Upper lobe of left lung (tissue), 6 donors: Measurements from ENCODE around the gene TARM1. TPM values are rescaled to one million over a fixed set of nuclear protein-coding genes. Genes with fewer than 3 reads are reported as not detected.

Experiments used
- ATAC-seq, 2 donors: fragments of 200-7000 bp; cut with Tn5 transposase; one replicate each; pipeline ENCODE4 v1.9.1; 2022; ENCODE audit warnings: mild to moderate bottlenecking in 2 of 2, moderate library complexity in 2 of 2; ENCODE audit not compliant: low FRiP score in 2 of 2
- DNase-seq, 2 donors: peaks; one replicate each; pipeline ENCODE4 v3.0.0-alpha.2; 2019 to 2020
- H3K27ac ChIP-seq, 4 donors: fragments of 200-600 bp; sonication (generic); one replicate each; pipeline ENCODE4 v1.5.1; 2016 to 2019
- H3K27me3 ChIP-seq, 4 donors: fragments of 200-600 bp; sonication (generic); one replicate each; pipeline ENCODE4 v1.5.1; 2017 to 2019
- H3K36me3 ChIP-seq, 4 donors: fragments of 200-600 bp; sonication (generic); one replicate each; pipeline ENCODE4 v1.5.1; 2016 to 2019
- H3K4me1 ChIP-seq, 4 donors: fragments of 200-600 bp; sonication (generic); one replicate each; pipeline ENCODE4 v1.5.1; 2018 to 2019
- H3K4me3 ChIP-seq, 4 donors: fragments of 200-600 bp; sonication (generic); one replicate each; pipeline ENCODE4 v1.5.1; 2017 to 2019; ENCODE audit warnings: mild to moderate bottlenecking in 2 of 4, moderate library complexity in 1 of 4
- H3K9me3 ChIP-seq, 4 donors: fragments of 200-600 bp; sonication (generic); one replicate each; pipeline ENCODE4 v1.5.1; 2018 to 2019
- CTCF ChIP-seq, 6 experiments: fragments of 450-650 bp in 4 of 6; fragments of 200-600 bp in 2 of 6; sonication (generic) in 2 of 6; IDR thresholded peaks; one replicate each; pipeline ENCODE4 v1.5.1; 2016 to 2019; ENCODE audit warnings: antibody characterized with exemption in 6 of 6
- EP300 ChIP-seq, 4 donors: sonication (generic); formaldehyde crosslinking; IDR thresholded peaks; one replicate each; pipeline ENCODE4 v1.5.1; 2017; ENCODE audit warnings: antibody characterized with exemption in 4 of 4, control low read depth in 2 of 4
- POLR2A ChIP-seq, 4 donors: fragments of 450-650 bp; IDR thresholded peaks; one replicate each; pipeline ENCODE4 v1.5.1; 2016 to 2017; ENCODE audit warnings: antibody characterized with exemption in 4 of 4, mild to moderate bottlenecking in 2 of 4
- POLR2AphosphoS5 ChIP-seq, 2 donors: sonication (generic); formaldehyde crosslinking; IDR thresholded peaks; one replicate each; pipeline ENCODE4 v1.5.1; 2017; ENCODE audit warnings: antibody characterized with exemption in 2 of 2
- WGBS, 2 donors: methylation state at CpG; one replicate each; pipeline ENCODE4 v1.1.5; 2017 to 2018; 5-methylcytosine and 5-hydroxymethylcytosine counted together
- total RNA-seq, 6 donors: library from RNA; depleted of rRNA in 4 of 6; stranded (reverse); fragments of >200 nt in 4 of 6; gene quantifications; one replicate each; pipeline versions ENCODE4 v1.1.0 to v1.2.1, GENCODE V29; 2016 to 2021
- donor health status: DM: no; HTN: no; CAD: no; lungs with moderate emphysema.
- donor health status: DM: no; HTN: yes; CAD: no; lungs with severe emphysema.

TARM1 gene
- total RNA-seq, 6 donors from 2014 or later, result not detected

- 70 to 83% methylated on average over 16 to 17 of the region's 17 CpGs for WGBS, 2 donors
- H3K27me3 ChIP-seq, result peaks cover 0 to 8% (median 3%) of the 10 kb centered on the region in 4 donors
- DNase-seq, result no peak
- no peak overlapping the region for H3K27ac ChIP-seq
- H3K36me3 ChIP-seq, result no peaks in the 10 kb centered on the region
- no peak for ATAC-seq
- H3K4me3 ChIP-seq, result no peak overlapping the region
- no peak for TF ChIP-seq POLR2AphosphoS5 (IDR thresholded peaks at IDR 0.05)
- no peak for TF ChIP-seq CTCF (IDR thresholded peaks at IDR 0.05)
- TF ChIP-seq EP300 (IDR thresholded peaks at IDR 0.05), result no peak
- no peak for TF ChIP-seq POLR2A (IDR thresholded peaks at IDR 0.05)
- H3K9me3 ChIP-seq, result no peaks in the 10 kb centered on the region
- peaks cover 6 to 16% (median 9%) of the 10 kb centered on the region in 4 donors for H3K4me1 ChIP-seq
These were observed 13.3 kb upstream of the TARM1 start for GRCh38 chr19:54094426-54095000.

GRCh38 chr19:54084410-54084809 lies 3.2 kb upstream of the TARM1 start:
- TF ChIP-seq POLR2A (IDR thresholded peaks at IDR 0.05) (no peak), CTCF (IDR thresholded peaks at IDR 0.05) (no peak), EP300 (IDR thresholded peaks at IDR 0.05) (no peak), POLR2AphosphoS5 (IDR thresholded peaks at IDR 0.05) (no peak)
- ATAC-seq (no peak), DNase-seq (no peak)
- Histone ChIP-seq H3K4me3 (no peak overlapping the region), H3K4me1 (no peaks in the 10 kb centered on the region), H3K36me3 (no peaks in the 10 kb centered on the region), H3K9me3 (peaks cover 0 to 19% (median 6%) of the 10 kb centered on the region in 4 donors), H3K27ac (no peak overlapping the region), H3K27me3 (no peaks in the 10 kb centered on the region)
- WGBS, 2 donors, result 81 to 88% methylated on average over 3 of the region's 3 CpGs

- Histone ChIP-seq H3K4me1 (no peaks in the 10 kb centered on the region), H3K4me3 (no peak overlapping the region), H3K36me3 (no peaks in the 10 kb centered on the region), H3K27me3 (no peaks in the 10 kb centered on the region), H3K27ac (no peak overlapping the region), H3K9me3 (peaks cover 0 to 11% (median 6%) of the 10 kb centered on the region in 4 donors)
- WGBS, 2 donors, result 72 to 75% methylated on average over 5 of the region's 5 CpGs
- ATAC-seq, result peak in 1 of 2 donors; percentile 54
- TF ChIP-seq CTCF (IDR thresholded peaks at IDR 0.05) (no peak), POLR2A (IDR thresholded peaks at IDR 0.05) (no peak), POLR2AphosphoS5 (IDR thresholded peaks at IDR 0.05) (no peak)
- no peak for DNase-seq
These were observed 3.8 kb downstream of the TARM1 start for GRCh38 chr19:54077334-54077733.

GRCh38 chr19:54074851-54075250 lies 6.3 kb downstream of the TARM1 start:
- no peak for ATAC-seq
- H3K9me3 ChIP-seq, result peaks cover 0 to under 1% (median 0%) of the 10 kb centered on the region in 4 donors
- no peaks in the 10 kb centered on the region for H3K27me3 ChIP-seq
- no peak for TF ChIP-seq POLR2A (IDR thresholded peaks at IDR 0.05)
- no peak for TF ChIP-seq POLR2AphosphoS5 (IDR thresholded peaks at IDR 0.05)
- no peak for TF ChIP-seq CTCF (IDR thresholded peaks at IDR 0.05)
- TF ChIP-seq EP300 (IDR thresholded peaks at IDR 0.05), result no peak
- H3K36me3 ChIP-seq, result no peaks in the 10 kb centered on the region
- WGBS, 2 donors, result 67 to 75% methylated on average over 9 of the region's 9 CpGs
- no peak for DNase-seq
- H3K4me3 ChIP-seq, result no peak overlapping the region
- H3K4me1 ChIP-seq, result no peaks in the 10 kb centered on the region
- H3K27ac ChIP-seq, result no peak overlapping the region

- WGBS, 2 donors, result 79 to 83% methylated on average over 8 to 10 of the region's 10 CpGs
- DNase-seq (no peak), ATAC-seq (no peak)
- Histone ChIP-seq H3K4me1 (no peaks in the 10 kb centered on the region), H3K36me3 (no peaks in the 10 kb centered on the region), H3K27me3 (no peaks in the 10 kb centered on the region), H3K4me3 (no peak overlapping the region), H3K27ac (no peak overlapping the region), H3K9me3 (peaks cover 0 to 4% (median 0%) of the 10 kb centered on the region in 4 donors)
- TF ChIP-seq POLR2A (IDR thresholded peaks at IDR 0.05), result no peak
- TF ChIP-seq EP300 (IDR thresholded peaks at IDR 0.05), result no peak
- TF ChIP-seq POLR2AphosphoS5 (IDR thresholded peaks at IDR 0.05), result no peak
- TF ChIP-seq CTCF (IDR thresholded peaks at IDR 0.05), result no peak
These were observed 7.3 kb downstream of the TARM1 start for GRCh38 chr19:54073829-54074228.
